OCI-LY1 (cell line): ENCODE results near the gene SYNE1.
"Not testable (repeated sequence)": the region's sequence is repeated elsewhere in the genome, so short reads cannot be mapped to it uniquely, and the experiment has no call there.

ENCODE experiments used
- H2AFZ ChIP-seq: fragments of 200-600 bp; sonication (generic), shearing (Covaris generic); 2 replicates; pipeline ENCODE4 v1.6.0; 2014; ENCODE audit warnings: antibody characterized with exemption, mild to moderate bottlenecking, low read length
- H3F3A ChIP-seq: fragments of 200-600 bp; sonication (generic), shearing (Covaris generic); 2 replicates; pipeline ENCODE4 v1.6.0; 2014; ENCODE audit warnings: mild to moderate bottlenecking, antibody characterized with exemption, low read length, moderate library complexity; ENCODE audit not compliant: insufficient read depth
- H3K27ac ChIP-seq: fragments of 200-600 bp; sonication (generic); 2 replicates; pipeline ENCODE4 v1.5.1; 2014; ENCODE audit warnings: low read length, mixed run types, mild to moderate bottlenecking, low read depth; ENCODE audit not compliant: poor library complexity, severe bottlenecking
- H3K27me3 ChIP-seq: fragments of 200-600 bp; sonication (generic); 2 replicates; pipeline ENCODE4 v1.6.0; 2014; ENCODE audit warnings: antibody characterized with exemption, mild to moderate bottlenecking, low read length, moderate library complexity; ENCODE audit not compliant: insufficient read depth
- H3K36me3 ChIP-seq: fragments of 200-600 bp; sonication (generic); 2 replicates; pipeline ENCODE4 v1.6.1; 2014; ENCODE audit warnings: mild to moderate bottlenecking, antibody characterized with exemption, low read length, moderate library complexity, mixed read lengths; ENCODE audit not compliant: insufficient read depth
- H3K4me1 ChIP-seq: fragments of 200-600 bp; sonication (generic); 2 replicates; pipeline ENCODE4 v1.5.1; 2014; ENCODE audit warnings: mild to moderate bottlenecking, low read length, moderate library complexity; ENCODE audit not compliant: insufficient read depth, severe bottlenecking
- H3K4me2 ChIP-seq: fragments of 200-600 bp; sonication (generic), shearing (Covaris generic); 2 replicates; pipeline ENCODE4 v1.6.1; 2014; ENCODE audit warnings: low read length
- H3K4me3 ChIP-seq: fragments of 200-600 bp; sonication (generic); 2 replicates; pipeline ENCODE4 v1.5.1; 2014; ENCODE audit warnings: low read length, low read depth, mild to moderate bottlenecking, mixed read lengths; ENCODE audit not compliant: poor library complexity, severe bottlenecking
- H3K79me2 ChIP-seq: fragments of 200-600 bp; shearing (Covaris generic); 2 replicates; pipeline ENCODE4 v1.6.1; 2016; ENCODE audit warnings: mixed run types, low read length, mixed read lengths; ENCODE audit not compliant: insufficient read depth
- H3K9ac ChIP-seq: fragments of 200-600 bp; sonication (generic), shearing (Covaris generic); 2 replicates; pipeline ENCODE4 v1.6.1; 2014; ENCODE audit warnings: mild to moderate bottlenecking, low read length, mixed read lengths
- H3K9me2 ChIP-seq: fragments of 200-600 bp; sonication (generic), shearing (Covaris generic); 2 replicates; pipeline ENCODE4 v1.6.1; 2014; ENCODE audit warnings: low read depth, mild to moderate bottlenecking, low read length, mixed read lengths
- H3K9me3 ChIP-seq: fragments of 200-600 bp; shearing (Covaris generic); 2 replicates; pipeline ENCODE4 v1.6.1; 2014; ENCODE audit warnings: low read length, mixed read lengths
- H4K20me1 ChIP-seq: fragments of 200-600 bp; sonication (generic), shearing (Covaris generic); 2 replicates; pipeline ENCODE4 v1.6.0; 2016; ENCODE audit warnings: mild to moderate bottlenecking, low read length; ENCODE audit not compliant: insufficient read depth
- EZH2 ChIP-seq: fragments of 200-600 bp; sonication (generic), shearing (Covaris generic); IDR thresholded peaks from 2 replicates; pipeline ENCODE4 v1.8.0; 2017; ENCODE audit warnings: borderline replicate concordance, mixed run types, mild to moderate bottlenecking, antibody characterized with exemption, low read length, moderate library complexity, mixed read lengths
- TF ChIP-seq, protein P1 (sequence below): fragments of 200-600 bp; sonication (generic), shearing (Covaris generic); IDR thresholded peaks from 2 replicates; pipeline ENCODE4 v1.5.1; 2017; ENCODE audit warnings: mild to moderate bottlenecking, antibody characterized with exemption, low read length, moderate library complexity, mixed read lengths

SYNE1 gene

DNA sequence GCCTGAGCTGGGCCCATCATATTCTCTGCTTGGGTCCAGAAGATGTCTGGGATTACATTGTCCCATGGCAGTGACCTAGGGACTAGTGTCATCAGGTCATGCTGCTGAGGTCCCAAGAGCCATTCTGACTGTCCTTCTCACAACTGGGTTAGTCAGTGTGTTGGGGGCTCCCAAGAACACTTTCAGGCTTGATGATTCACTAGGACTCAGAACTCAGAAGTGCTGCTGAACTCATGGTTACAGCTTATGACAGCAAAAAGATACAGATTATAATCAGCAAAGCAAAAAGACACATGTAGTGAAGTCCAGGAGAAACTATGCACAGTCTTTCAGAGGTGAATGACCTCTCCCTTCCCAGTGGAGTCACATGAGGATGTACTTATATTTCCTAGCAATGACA is 107.8 kb downstream of the SYNE1 start:
- no peak overlapping the region for H3K27ac ChIP-seq
- no peaks in the 10 kb centered on the region for H3K27me3 ChIP-seq
- no peak overlapping the region for H3K4me2 ChIP-seq
- H3K9me2 ChIP-seq, result no peaks in the 10 kb centered on the region
- no peaks in the 10 kb centered on the region for H3K36me3 ChIP-seq
- H3K4me3 ChIP-seq, result no peak overlapping the region
- no peaks in the 10 kb centered on the region for H3K9me3 ChIP-seq
- TF ChIP-seq, protein P1, sequence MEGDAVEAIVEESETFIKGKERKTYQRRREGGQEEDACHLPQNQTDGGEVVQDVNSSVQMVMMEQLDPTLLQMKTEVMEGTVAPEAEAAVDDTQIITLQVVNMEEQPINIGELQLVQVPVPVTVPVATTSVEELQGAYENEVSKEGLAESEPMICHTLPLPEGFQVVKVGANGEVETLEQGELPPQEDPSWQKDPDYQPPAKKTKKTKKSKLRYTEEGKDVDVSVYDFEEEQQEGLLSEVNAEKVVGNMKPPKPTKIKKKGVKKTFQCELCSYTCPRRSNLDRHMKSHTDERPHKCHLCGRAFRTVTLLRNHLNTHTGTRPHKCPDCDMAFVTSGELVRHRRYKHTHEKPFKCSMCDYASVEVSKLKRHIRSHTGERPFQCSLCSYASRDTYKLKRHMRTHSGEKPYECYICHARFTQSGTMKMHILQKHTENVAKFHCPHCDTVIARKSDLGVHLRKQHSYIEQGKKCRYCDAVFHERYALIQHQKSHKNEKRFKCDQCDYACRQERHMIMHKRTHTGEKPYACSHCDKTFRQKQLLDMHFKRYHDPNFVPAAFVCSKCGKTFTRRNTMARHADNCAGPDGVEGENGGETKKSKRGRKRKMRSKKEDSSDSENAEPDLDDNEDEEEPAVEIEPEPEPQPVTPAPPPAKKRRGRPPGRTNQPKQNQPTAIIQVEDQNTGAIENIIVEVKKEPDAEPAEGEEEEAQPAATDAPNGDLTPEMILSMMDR, result no peak
- TF ChIP-seq EZH2, result no peak
- H4K20me1 ChIP-seq, result no peaks in the 10 kb centered on the region
- H3K4me1 ChIP-seq, result no peaks in the 10 kb centered on the region
- H2AFZ ChIP-seq, result no peak overlapping the region
- no peaks in the 10 kb centered on the region for H3K79me2 ChIP-seq
- H3F3A ChIP-seq, result no peaks in the 10 kb centered on the region
- H3K9ac ChIP-seq, result no peak overlapping the region

DNA sequence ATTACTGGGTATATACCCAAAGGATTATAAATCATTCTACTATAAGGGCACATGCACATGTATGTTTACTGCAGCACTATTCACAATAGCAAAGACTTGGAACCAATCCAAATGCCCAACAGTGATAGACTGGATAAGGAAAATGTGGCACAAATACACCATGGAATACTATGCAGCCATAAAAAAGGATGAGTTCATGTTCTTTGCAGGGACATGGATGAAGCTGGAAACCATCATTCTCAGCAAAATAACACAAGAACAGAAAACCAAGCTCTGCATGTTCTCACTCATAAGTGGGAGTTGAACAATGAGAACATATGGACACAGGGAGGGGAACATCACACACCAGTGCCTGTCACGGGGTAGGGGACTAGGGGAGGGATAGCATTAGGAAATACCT is 123.0 kb downstream of the SYNE1 start:
- H3K4me3 ChIP-seq, H3F3A ChIP-seq, H4K20me1 ChIP-seq, H3K9ac ChIP-seq, H2AFZ ChIP-seq, H3K36me3 ChIP-seq, H3K27ac ChIP-seq, H3K79me2 ChIP-seq, H3K9me2 ChIP-seq, H3K27me3 ChIP-seq, H3K4me2 ChIP-seq, H3K9me3 ChIP-seq, H3K4me1 ChIP-seq: not testable (repeated sequence)

DNA sequence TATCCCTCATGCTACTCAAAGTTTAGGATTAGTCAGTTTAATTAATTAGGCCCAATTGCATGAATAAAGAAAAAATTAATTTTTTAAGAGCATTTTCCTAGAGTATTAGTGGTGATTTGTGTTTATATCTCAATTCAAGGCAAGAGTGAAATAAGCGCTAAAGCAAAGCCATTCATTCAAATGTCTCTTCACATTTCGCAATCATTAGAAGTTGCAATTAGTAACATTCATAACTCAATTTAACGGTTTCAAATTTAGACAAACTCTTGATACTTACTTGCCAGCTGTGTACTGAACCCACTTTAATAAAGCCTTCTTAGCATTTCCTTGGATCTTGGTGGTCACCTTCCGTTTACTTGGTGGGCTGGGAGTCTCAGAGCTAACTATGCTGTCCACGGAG is 127.2 kb downstream of the SYNE1 start:
- Histone ChIP-seq H3K36me3 (no peaks in the 10 kb centered on the region), H3F3A (no peaks in the 10 kb centered on the region), H3K4me1 (no peaks in the 10 kb centered on the region), H3K27ac (no peak overlapping the region), H4K20me1 (no peaks in the 10 kb centered on the region), H3K79me2 (no peaks in the 10 kb centered on the region), H3K9me2 (no peaks in the 10 kb centered on the region), H3K4me2 (no peak overlapping the region), H3K9ac (no peak overlapping the region), H3K27me3 (no peaks in the 10 kb centered on the region; the same call in 1 of the 2 replicates), H3K9me3 (no peaks in the 10 kb centered on the region), H2AFZ (no peak overlapping the region), H3K4me3 (no peak overlapping the region)
- no peak for TF ChIP-seq EZH2
- TF ChIP-seq, protein P1, result no peak

DNA sequence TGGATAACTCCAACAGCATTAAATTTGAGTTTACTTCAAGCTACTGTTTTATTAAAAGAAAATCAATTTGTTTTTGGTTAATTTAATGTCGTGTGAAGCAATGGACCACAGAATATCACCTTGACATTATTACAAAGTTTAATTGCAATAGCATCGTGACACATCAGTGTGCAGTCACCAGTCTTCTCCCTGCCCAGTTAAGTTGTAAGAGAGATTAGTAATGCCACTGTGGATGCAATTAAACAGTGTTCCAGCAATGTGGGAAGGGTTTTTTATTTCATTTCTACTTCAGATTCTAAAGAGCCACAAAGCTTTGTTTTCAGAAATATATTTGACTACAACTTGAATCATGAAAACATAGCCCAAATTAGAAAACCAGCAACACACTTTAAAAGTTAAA is 128.7 kb downstream of the SYNE1 start:
- Histone ChIP-seq H3K27ac (no peak overlapping the region), H4K20me1 (no peaks in the 10 kb centered on the region), H3K4me3 (no peak overlapping the region), H3K79me2 (no peaks in the 10 kb centered on the region), H3K4me2 (no peak overlapping the region), H3K9me3 (no peaks in the 10 kb centered on the region), H3K9ac (no peak overlapping the region), H3K36me3 (no peaks in the 10 kb centered on the region), H3F3A (no peaks in the 10 kb centered on the region), H3K9me2 (no peaks in the 10 kb centered on the region), H3K4me1 (no peaks in the 10 kb centered on the region), H2AFZ (no peak overlapping the region), H3K27me3 (no peaks in the 10 kb centered on the region; the same call in 1 of the 2 replicates)
- TF ChIP-seq, protein P1, result no peak
- TF ChIP-seq EZH2, result no peak
